NT2/D1 (cell line): Measurements from ENCODE around the gene REV1.

Source experiments
- DNase-seq: peaks from one replicate; pipeline ENCODE4 v3.0.0-alpha.2; 2011; ENCODE audit warnings: low read depth, low spot score
- H3K27me3 ChIP-seq: 2 replicates; pipeline ENCODE4 v1.6.0; 2011; ENCODE audit warnings: mild to moderate bottlenecking; ENCODE audit not compliant: insufficient read length, insufficient read depth
- H3K36me3 ChIP-seq: 2 replicates; pipeline ENCODE4 v1.6.1; 2011; ENCODE audit warnings: mild to moderate bottlenecking, low read length, mixed read lengths; ENCODE audit not compliant: insufficient read depth, insufficient read length
- H3K4me1 ChIP-seq: 2 replicates; pipeline ENCODE4 v1.5.1; 2011; ENCODE audit not compliant: insufficient read depth, insufficient read length
- H3K4me3 ChIP-seq: 2 replicates; pipeline ENCODE4 v1.5.1; 2011; ENCODE audit warnings: low read depth; ENCODE audit not compliant: insufficient read length
- H3K9ac ChIP-seq: 2 replicates; pipeline ENCODE4 v1.6.0; 2011; ENCODE audit warnings: low read depth; ENCODE audit not compliant: insufficient read length
- H3K9me3 ChIP-seq: 2 replicates; pipeline ENCODE4 v1.5.1; 2011; ENCODE audit warnings: mild to moderate bottlenecking, low read length; ENCODE audit not compliant: insufficient read depth
- SUZ12 ChIP-seq: IDR thresholded peaks from 2 replicates; pipeline ENCODE4 v1.6.1; 2011; ENCODE audit not compliant: insufficient read length, insufficient read depth; ENCODE audit errors: extremely low read depth
- YY1 ChIP-seq: IDR thresholded peaks from 2 replicates; pipeline ENCODE4 v1.6.1; 2011; ENCODE audit not compliant: insufficient read length, insufficient read depth
- ZNF274 ChIP-seq: IDR thresholded peaks from 2 replicates; pipeline ENCODE4 v1.6.1; 2011; ENCODE audit warnings: mild to moderate bottlenecking, low read depth, low read length

The REV1 gene

DNA sequence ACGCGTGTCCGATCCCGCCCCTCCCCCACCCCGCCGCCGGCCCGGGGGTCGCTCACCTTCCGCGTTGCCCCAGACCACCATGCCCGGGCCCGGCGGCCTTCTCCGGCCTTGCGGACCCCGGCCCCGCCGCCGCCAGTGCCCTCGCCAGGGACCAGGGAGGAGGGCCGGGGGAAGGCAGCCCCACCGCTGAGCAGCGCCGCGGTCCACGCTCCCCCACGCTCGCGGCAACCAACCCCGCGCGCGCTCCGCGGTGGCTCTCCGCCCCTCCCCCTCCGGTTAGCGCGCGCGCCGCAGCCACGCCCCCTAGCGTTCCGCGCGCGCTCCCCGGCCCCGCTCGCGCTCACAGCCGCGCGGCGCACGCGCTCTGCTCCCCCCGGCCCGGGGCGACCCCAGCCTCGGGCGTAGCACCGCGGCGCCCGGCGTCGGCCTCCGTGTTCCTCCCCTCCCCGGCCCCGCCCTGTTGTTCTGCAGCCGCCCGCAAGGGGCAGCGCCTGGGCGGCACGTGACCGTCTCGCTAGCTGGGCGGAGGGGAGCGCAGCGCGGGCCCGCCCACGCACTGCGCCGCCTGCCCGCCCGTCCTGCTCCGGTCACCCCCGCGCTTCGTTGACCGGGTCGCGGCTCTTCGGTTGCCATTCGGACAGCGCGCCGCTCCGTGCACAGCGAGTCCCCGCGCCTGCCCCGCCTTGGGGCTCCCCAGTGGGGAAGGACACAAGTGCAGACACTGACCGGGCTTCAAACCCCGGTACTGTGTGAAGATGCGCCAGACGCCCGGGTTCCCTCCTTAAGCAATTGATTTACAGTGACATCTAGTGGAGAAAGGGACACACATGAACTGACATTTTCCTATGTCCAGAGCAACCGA is at the start of gene REV1:
TSS of gene REV1 (minus strand) at position 257 of the 862 bp plus-strand sequence. CDS start 25,042 bp downstream, outside the sequence.
- TF ChIP-seq ZNF274 (no peak), SUZ12 (no peak), YY1 (no peak)
- H3K36me3 ChIP-seq = no peaks in the 10 kb centered on the region
- peaks cover 5% of the 10 kb centered on the region for H3K27me3 ChIP-seq
- peak within 1 kb of the TSS; percentile 94 for H3K9ac ChIP-seq
- peak; percentile 91 for DNase-seq
- H3K9me3 ChIP-seq = no peaks in the 10 kb centered on the region
- H3K4me1 ChIP-seq = no peaks in the 10 kb centered on the region
- H3K4me3 ChIP-seq = peak within 1 kb of the TSS; percentile 88

DNA sequence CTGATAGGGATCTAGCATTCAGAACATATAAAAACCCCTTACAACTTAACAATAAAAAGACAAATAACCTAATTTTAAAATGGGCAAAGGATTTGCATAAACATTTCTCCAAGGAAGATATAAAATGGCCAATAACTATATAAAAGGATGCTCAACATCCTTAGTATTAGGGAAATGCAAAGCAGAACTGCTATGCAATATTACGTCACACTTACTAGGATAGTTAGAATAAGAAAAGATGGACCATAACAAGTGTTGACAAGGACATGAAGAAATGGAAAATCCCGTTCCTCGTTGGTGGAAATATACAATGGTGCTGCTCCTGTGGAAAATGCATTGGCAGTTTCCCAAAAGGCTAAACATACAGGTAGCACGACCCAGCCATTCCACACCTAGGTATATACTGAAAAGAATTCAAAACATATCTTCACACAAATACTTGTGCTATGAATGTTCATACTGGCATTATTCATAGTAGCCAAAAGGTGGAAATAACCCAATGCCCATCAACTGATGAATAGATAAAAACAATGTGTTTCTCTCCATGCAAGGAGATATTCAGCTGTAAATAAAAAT is 48.2 kb upstream of the REV1 start:
- H3K9me3 ChIP-seq = peaks cover 28% of the 10 kb centered on the region
- no peak overlapping the region for H3K9ac ChIP-seq
- H3K4me3 ChIP-seq = no peak overlapping the region
- DNase-seq = no peak
- no peaks in the 10 kb centered on the region for H3K36me3 ChIP-seq
- no peak for TF ChIP-seq SUZ12
- TF ChIP-seq YY1 = no peak
- no peaks in the 10 kb centered on the region for H3K4me1 ChIP-seq
- no peaks in the 10 kb centered on the region for H3K27me3 ChIP-seq

DNA sequence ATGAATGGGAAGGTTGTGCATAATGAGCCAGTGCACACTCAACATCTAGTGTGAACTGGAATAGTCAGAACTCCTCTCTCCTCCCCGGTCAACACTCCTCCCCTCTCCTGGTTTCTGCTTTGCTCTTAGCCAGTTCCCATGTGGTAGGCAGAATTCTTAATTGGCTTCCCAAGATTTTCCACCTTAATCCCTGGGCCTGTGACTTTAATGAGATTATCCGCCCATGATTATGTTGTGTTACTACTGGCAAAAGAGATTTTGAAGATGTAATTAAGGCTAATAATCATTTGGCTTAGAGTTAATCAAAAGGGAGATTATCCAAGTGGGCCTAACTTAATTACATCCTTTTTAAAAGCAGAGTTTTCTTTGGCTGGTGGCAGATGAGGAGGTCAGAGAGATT is 34.2 kb upstream of the REV1 start:
- H3K27me3 ChIP-seq = no peaks in the 10 kb centered on the region
- H3K9me3 ChIP-seq = peaks cover 10% of the 10 kb centered on the region; the same call in 1 of the 2 replicates
- H3K36me3 ChIP-seq = no peaks in the 10 kb centered on the region
- no peak overlapping the region for H3K9ac ChIP-seq
- H3K4me1 ChIP-seq = no peaks in the 10 kb centered on the region
- no peak overlapping the region for H3K4me3 ChIP-seq
- no peak for DNase-seq
- no peak for TF ChIP-seq ZNF274
- TF ChIP-seq YY1 = no peak
- TF ChIP-seq SUZ12 = no peak

DNA sequence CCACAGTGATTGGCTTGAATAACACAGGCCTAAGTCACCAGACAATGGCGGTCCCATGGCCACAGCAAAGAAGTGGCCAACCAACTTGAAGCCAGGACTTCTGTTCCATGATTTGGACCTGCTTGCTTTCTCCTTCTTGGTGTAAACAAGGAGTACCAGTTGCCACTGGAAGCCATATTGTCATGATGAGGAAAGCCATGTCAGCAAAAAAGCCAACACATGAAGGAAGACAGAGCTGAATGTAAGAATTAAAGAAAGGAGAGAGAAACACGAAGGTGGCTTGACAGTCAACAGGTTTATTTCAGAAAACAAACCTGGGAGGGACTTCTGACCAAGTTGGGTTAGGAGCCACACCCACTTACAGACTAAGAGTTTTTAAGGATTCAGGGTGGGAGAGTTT is 32.3 kb upstream of the REV1 start:
- Histone ChIP-seq H3K4me3 (no peak overlapping the region), H3K9ac (no peak overlapping the region), H3K9me3 (peaks cover 10% of the 10 kb centered on the region; the same call in 1 of the 2 replicates), H3K36me3 (no peaks in the 10 kb centered on the region), H3K4me1 (no peaks in the 10 kb centered on the region), H3K27me3 (no peaks in the 10 kb centered on the region)
- TF ChIP-seq SUZ12 = no peak
- TF ChIP-seq ZNF274 = no peak
- TF ChIP-seq YY1 = no peak
- DNase-seq = no peak

DNA sequence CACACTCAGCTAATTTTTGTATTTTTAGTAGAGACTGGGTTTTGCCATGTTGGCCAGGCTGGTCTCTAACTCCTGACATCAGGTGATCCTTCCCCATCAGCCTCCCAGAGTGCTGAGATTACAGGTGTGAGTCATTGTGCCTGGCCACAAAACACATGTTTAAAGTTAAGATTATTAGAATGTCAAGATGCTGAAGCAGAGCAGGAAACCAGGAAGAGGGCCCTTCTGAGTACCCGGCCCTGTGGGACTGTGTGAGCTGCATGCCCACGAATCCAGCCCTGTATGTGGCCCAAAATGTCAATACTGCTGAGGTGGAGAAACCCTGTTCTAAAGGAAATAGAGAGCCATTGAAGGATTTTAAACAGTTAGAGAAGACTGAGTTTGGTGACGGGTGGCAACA is 31.0 kb upstream of the REV1 start:
- Histone ChIP-seq H3K36me3 (no peaks in the 10 kb centered on the region), H3K4me1 (no peaks in the 10 kb centered on the region), H3K4me3 (no peak overlapping the region), H3K9ac (no peak overlapping the region), H3K9me3 (peaks cover 10% of the 10 kb centered on the region; the same call in 1 of the 2 replicates), H3K27me3 (no peaks in the 10 kb centered on the region)
- no peak for TF ChIP-seq ZNF274
- DNase-seq = no peak

DNA sequence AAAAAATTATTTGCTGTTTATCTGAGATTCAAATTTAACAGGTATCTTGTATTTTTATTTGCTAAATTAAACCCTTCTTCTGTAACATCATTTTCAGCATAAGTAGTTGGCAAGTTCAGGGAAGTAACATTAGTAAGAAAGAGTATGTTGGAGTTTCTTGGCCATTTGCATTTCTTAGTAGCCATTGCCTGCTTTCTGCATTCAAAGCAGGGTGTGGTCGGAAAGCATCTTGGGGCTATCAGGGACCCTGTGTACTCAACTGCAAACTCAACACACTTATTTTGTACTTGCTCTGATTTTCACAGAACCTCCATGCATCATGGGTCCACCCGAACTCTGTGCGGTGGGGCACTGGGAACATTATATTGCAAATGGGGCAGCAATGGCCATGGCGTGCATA is 30.4 kb upstream of the REV1 start:
- no peak for DNase-seq
- H3K9me3 ChIP-seq = peaks cover 10% of the 10 kb centered on the region; the same call in 1 of the 2 replicates
- H3K9ac ChIP-seq = no peak overlapping the region
- no peaks in the 10 kb centered on the region for H3K4me1 ChIP-seq
- no peak overlapping the region for H3K4me3 ChIP-seq
- H3K27me3 ChIP-seq = no peaks in the 10 kb centered on the region
- no peak for TF ChIP-seq SUZ12
- H3K36me3 ChIP-seq = no peaks in the 10 kb centered on the region

DNA sequence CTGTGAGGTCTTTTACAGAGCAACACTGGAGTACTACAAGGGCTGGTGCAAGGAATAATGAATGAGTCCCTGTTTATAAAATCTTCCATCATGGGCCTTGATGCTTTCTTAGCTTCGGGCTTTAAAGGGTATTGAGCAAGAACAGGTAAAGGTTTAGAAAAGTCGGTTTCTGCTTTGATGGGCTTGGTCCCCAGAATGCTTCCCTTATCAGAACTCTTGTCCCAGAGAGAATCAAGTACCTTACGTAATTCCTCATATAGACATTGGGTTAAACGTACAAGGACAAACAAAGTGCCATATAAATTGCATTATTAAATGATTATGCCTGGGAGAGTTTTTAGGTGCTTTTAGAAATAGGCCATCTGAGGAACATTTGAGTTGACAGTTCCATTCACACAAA is 24.5 kb upstream of the REV1 start:
- H3K27me3 ChIP-seq = no peaks in the 10 kb centered on the region
- no peak for DNase-seq

More for the DNA sequence above, 24.5 kb upstream of the REV1 start:
- no peaks in the 10 kb centered on the region for H3K9me3 ChIP-seq
- no peaks in the 10 kb centered on the region for H3K4me1 ChIP-seq
- TF ChIP-seq YY1 (no peak), ZNF274 (no peak), SUZ12 (no peak)
- H3K36me3 ChIP-seq = no peaks in the 10 kb centered on the region
- no peak overlapping the region for H3K4me3 ChIP-seq
- no peak overlapping the region for H3K9ac ChIP-seq
